MM.1S (cell line): Measurements from ENCODE around the gene ZNF469.

Experiments
- DNase-seq: peaks from one replicate; pipeline ENCODE4 v3.0.0-alpha.2; 2015
- H2AFZ ChIP-seq: fragments of 300-600 bp; sonication (generic); 2 replicates; pipeline ENCODE4 v1.6.0; 2016; ENCODE audit warnings: antibody characterized with exemption, low read length
- H3F3A ChIP-seq: fragments of 300-600 bp; sonication (generic); 2 replicates; pipeline ENCODE4 v1.6.1; 2016; ENCODE audit warnings: mild to moderate bottlenecking, antibody characterized with exemption, low read length, moderate library complexity, mixed read lengths; ENCODE audit not compliant: insufficient read depth
- H3K27ac ChIP-seq: fragments of 300-600 bp; sonication (generic); 2 replicates; pipeline ENCODE4 v1.5.1; 2016; ENCODE audit warnings: mild to moderate bottlenecking, low read length
- H3K27me3 ChIP-seq: fragments of 300-600 bp; sonication (generic); replicated peaks from 2 replicates; pipeline ENCODE4 v1.6.0; 2016; ENCODE audit warnings: low read length; ENCODE audit not compliant: insufficient read depth
- H3K36me3 ChIP-seq: fragments of 300-600 bp; sonication (generic); replicated peaks from 2 replicates; pipeline ENCODE4 v1.6.1; 2016; ENCODE audit warnings: mild to moderate bottlenecking, low read length, mixed read lengths; ENCODE audit not compliant: insufficient read depth
- H3K4me1 ChIP-seq: fragments of 300-600 bp; sonication (generic); 2 replicates; pipeline ENCODE4 v1.6.1; 2016; ENCODE audit warnings: low read length, mixed read lengths
- H3K4me2 ChIP-seq: fragments of 300-600 bp; sonication (generic); 2 replicates; pipeline ENCODE4 v1.6.0; 2016; ENCODE audit warnings: low read depth, low read length
- H3K4me3 ChIP-seq: fragments of 300-600 bp; sonication (generic); 2 replicates; pipeline ENCODE4 v1.5.1; 2016; ENCODE audit warnings: low read length, mixed read lengths
- H3K79me2 ChIP-seq: fragments of 300-600 bp; sonication (generic); 2 replicates; pipeline ENCODE4 v1.6.1; 2016; ENCODE audit warnings: mixed run types, low read length, mixed read lengths
- H3K9ac ChIP-seq: fragments of 300-600 bp; sonication (generic); 2 replicates; pipeline ENCODE4 v1.6.1; 2016; ENCODE audit warnings: low read length, mixed read lengths
- H3K9me2 ChIP-seq: fragments of 300-600 bp; sonication (generic); replicated peaks from 2 replicates; pipeline ENCODE4 v1.6.1; 2016; ENCODE audit warnings: mild to moderate bottlenecking, low read length, mixed read lengths; ENCODE audit not compliant: insufficient read depth
- H3K9me3 ChIP-seq: fragments of 300-600 bp; sonication (generic); replicated peaks from 2 replicates; pipeline ENCODE4 v1.6.1; 2016; ENCODE audit warnings: mild to moderate bottlenecking, low read length, mixed read lengths; ENCODE audit not compliant: insufficient read depth
- H4K20me1 ChIP-seq: fragments of 300-600 bp; sonication (generic); 2 replicates; pipeline ENCODE4 v1.6.1; 2016; ENCODE audit warnings: mild to moderate bottlenecking, low read length, moderate library complexity, mixed read lengths; ENCODE audit not compliant: insufficient read depth
- CTCF ChIP-seq: fragments of 300-600 bp; sonication (generic); IDR thresholded peaks from 2 replicates; pipeline ENCODE4 v1.5.1; 2016; ENCODE audit warnings: antibody characterized with exemption, low read length, mixed read lengths
- EZH2 ChIP-seq: fragments of 300-600 bp; sonication (generic); optimal IDR thresholded peaks from 2 replicates; pipeline ENCODE3; 2017; ENCODE audit warnings: low read depth, mild to moderate bottlenecking, antibody characterized with exemption, low read length, mixed read lengths
- EZH2phosphoT487 ChIP-seq: fragments of 300-600 bp; sonication (generic); IDR thresholded peaks from 2 replicates; pipeline ENCODE4 v1.6.1; 2018; ENCODE audit warnings: antibody characterized with exemption, low read length

ZNF469 gene

GRCh38 chr16:88395669-88396584 lies 13.2 kb downstream of the ZNF469 start:
- TF ChIP-seq CTCF (no peak), EZH2phosphoT487 (no peak), EZH2 (no peak)
- H3K36me3 ChIP-seq = no peaks in the 10 kb centered on the region
- H3K27ac ChIP-seq = no peak overlapping the region
- H4K20me1 ChIP-seq = no peaks in the 10 kb centered on the region
- no peaks in the 10 kb centered on the region for H3K4me1 ChIP-seq
- no peak overlapping the region for H3K4me3 ChIP-seq
- no peak overlapping the region for H3K4me2 ChIP-seq
- no peaks in the 10 kb centered on the region for H3K79me2 ChIP-seq
- no peak for DNase-seq
- no peaks in the 10 kb centered on the region for H3K9me3 ChIP-seq
- no peaks in the 10 kb centered on the region for H3F3A ChIP-seq
- H3K27me3 ChIP-seq = peaks cover 66% of the 10 kb centered on the region
- no peaks in the 10 kb centered on the region for H3K9me2 ChIP-seq
- no peak overlapping the region for H2AFZ ChIP-seq
- no peak overlapping the region for H3K9ac ChIP-seq

GRCh38 chr16:88398170-88398873 lies 15.6 kb downstream of the ZNF469 start:
- H3K9me3 ChIP-seq = no peaks in the 10 kb centered on the region
- no peaks in the 10 kb centered on the region for H3K4me1 ChIP-seq
- no peaks in the 10 kb centered on the region for H3K9me2 ChIP-seq
- TF ChIP-seq EZH2phosphoT487 = no peak
- TF ChIP-seq EZH2 = no peak
- TF ChIP-seq CTCF = no peak
- no peak overlapping the region for H3K4me3 ChIP-seq
- H3K4me2 ChIP-seq = no peak overlapping the region
- H3K79me2 ChIP-seq = no peaks in the 10 kb centered on the region
- no peak overlapping the region for H2AFZ ChIP-seq
- H3F3A ChIP-seq = no peaks in the 10 kb centered on the region
- no peaks in the 10 kb centered on the region for H3K36me3 ChIP-seq
- DNase-seq = no peak
- H4K20me1 ChIP-seq = no peaks in the 10 kb centered on the region
- H3K9ac ChIP-seq = no peak overlapping the region
- peaks cover 42% of the 10 kb centered on the region for H3K27me3 ChIP-seq
- no peak overlapping the region for H3K27ac ChIP-seq

DNA sequence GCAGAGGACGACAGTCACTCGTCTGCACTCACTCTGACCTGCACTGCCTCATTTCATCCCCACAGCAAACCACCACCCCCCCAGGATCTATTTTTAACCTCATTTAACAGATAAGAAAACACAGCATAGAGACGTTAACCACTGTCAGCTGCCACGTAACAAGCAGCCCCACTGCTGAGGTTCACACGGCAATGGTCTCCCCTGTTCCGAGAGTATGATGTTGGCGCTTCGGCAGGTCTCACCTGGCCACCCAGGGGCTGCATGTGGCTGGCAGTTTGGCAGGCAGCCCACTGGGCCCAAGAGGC lies 16.1 kb downstream of the ZNF469 start:
- no peaks in the 10 kb centered on the region for H3K79me2 ChIP-seq
- H3K4me3 ChIP-seq = no peak overlapping the region
- H3K9me2 ChIP-seq = no peaks in the 10 kb centered on the region
- TF ChIP-seq EZH2phosphoT487 (no peak), CTCF (no peak), EZH2 (no peak)
- no peak overlapping the region for H3K27ac ChIP-seq
- no peaks in the 10 kb centered on the region for H3K9me3 ChIP-seq
- H3K4me1 ChIP-seq = no peaks in the 10 kb centered on the region
- no peak overlapping the region for H3K9ac ChIP-seq
- DNase-seq = no peak
- H4K20me1 ChIP-seq = no peaks in the 10 kb centered on the region
- peaks cover 40% of the 10 kb centered on the region for H3K27me3 ChIP-seq
- H3F3A ChIP-seq = no peaks in the 10 kb centered on the region
- no peak overlapping the region for H2AFZ ChIP-seq
- H3K36me3 ChIP-seq = no peaks in the 10 kb centered on the region
- H3K4me2 ChIP-seq = no peak overlapping the region
